ENCODE results near the gene ZBTB17.
"Not testable (repeated sequence)": the region's sequence is repeated elsewhere in the genome, so short reads cannot be mapped to it uniquely, and the experiment has no call there.

ZBTB17 gene

DNA sequence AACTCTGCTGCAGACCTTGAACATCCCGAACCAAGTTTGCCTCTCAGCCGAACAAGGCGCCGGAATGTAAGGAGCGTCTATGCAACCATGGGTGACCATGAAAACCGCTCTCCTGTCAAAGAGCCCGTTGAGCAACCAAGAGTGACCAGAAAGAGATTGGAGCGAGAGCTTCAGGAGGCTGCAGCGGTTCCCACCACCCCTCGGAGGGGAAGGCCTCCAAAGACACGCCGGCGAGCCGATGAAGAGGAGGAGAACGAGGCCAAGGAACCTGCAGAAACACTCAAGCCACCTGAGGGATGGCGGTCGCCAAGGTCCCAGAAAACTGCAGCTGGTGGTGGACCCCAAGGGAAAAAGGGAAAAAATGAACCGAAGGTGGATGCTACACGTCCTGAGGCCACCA is 44.0 kb downstream of the ZBTB17 start:
- no peak for DNase-seq

DNA sequence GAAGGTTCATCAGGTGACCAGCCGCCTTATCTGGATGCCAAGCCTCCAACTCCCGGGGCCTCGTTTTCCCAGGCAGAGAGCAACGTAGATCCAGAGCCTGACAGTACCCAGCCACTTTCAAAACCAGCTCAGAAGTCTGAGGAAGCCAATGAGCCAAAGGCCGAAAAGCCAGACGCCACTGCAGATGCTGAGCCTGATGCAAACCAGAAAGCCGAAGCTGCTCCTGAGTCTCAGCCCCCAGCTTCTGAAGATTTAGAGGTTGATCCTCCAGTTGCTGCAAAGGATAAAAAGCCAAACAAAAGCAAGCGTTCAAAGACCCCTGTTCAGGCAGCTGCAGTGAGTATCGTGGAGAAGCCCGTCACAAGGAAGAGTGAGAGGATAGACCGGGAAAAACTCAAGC is 44.5 kb downstream of the ZBTB17 start:
- no peak for DNase-seq

DNA sequence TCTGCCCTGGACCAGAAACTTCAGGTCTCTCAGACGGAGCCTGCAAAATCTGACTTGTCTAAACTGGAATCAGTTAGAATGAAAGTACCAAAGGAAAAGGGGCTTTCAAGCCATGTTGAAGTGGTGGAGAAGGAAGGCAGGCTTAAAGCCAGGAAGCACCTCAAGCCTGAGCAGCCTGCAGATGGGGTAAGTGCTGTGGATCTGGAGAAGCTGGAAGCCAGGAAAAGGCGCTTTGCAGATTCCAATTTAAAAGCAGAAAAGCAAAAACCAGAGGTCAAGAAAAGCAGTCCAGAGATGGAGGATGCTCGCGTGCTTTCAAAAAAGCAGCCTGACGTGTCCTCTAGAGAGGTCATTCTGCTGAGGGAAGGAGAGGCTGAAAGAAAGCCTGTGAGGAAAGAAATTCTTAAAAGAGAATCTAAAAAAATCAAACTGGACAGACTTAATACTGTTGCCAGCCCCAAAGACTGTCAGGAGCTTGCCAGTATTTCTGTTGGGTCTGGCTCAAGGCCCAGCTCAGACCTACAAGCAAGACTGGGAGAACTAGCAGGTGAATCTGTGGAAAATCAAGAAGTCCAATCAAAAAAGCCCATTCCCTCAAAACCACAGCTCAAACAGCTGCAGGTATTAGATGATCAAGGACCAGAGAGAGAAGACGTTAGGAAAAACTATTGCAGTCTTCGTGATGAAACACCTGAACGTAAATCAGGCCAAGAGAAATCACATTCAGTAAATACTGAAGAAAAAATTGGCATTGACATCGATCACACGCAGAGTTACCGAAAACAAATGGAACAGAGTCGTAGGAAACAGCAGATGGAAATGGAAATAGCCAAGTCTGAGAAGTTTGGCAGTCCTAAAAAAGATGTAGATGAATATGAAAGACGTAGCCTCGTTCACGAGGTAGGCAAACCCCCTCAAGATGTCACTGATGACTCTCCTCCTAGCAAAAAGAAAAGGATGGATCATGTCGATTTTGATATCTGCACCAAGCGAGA is 46.6 kb downstream of the ZBTB17 start:
- DNase-seq = no peak

DNA sequence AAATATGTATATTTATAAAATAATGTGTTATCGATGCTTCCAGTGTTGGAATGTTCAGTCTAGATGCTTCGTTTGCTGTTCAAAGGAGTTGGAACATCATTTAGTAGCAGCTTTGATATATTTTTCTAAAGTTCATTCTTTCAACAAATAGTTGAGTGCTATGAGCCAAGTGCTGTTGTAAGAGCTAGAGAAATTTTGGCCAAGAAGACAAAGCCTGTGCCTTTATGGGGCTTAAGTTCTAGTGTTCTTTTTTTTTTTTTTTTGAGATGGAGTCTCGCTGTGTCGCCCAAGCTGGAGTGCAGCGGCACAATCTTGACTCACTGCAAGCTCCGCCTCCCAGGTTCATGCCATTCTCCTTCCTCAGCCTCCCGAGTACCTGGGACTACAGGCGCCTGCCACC is 49.5 kb downstream of the ZBTB17 start:
- not testable (repeated sequence) for DNase-seq

DNA sequence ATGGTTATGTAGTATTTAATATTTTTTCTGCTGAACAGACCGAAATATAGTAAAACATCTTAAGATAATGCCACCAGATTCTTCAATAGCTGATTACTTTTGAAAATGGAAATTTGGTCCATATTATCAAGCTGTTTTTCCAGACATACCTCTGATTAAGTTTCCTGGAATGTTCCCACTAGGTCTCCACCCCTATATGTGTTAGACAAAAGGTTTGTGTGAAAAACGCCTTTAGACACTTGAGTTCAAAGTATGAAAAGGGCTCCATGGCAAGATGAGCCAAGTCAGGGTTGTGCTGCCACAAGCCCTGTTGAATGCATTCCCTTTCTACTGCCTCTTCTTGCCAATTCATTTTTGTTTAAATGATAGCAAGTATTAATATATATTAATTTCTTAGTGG is 52.7 kb downstream of the ZBTB17 start:
- DNase-seq = no peak

DNA sequence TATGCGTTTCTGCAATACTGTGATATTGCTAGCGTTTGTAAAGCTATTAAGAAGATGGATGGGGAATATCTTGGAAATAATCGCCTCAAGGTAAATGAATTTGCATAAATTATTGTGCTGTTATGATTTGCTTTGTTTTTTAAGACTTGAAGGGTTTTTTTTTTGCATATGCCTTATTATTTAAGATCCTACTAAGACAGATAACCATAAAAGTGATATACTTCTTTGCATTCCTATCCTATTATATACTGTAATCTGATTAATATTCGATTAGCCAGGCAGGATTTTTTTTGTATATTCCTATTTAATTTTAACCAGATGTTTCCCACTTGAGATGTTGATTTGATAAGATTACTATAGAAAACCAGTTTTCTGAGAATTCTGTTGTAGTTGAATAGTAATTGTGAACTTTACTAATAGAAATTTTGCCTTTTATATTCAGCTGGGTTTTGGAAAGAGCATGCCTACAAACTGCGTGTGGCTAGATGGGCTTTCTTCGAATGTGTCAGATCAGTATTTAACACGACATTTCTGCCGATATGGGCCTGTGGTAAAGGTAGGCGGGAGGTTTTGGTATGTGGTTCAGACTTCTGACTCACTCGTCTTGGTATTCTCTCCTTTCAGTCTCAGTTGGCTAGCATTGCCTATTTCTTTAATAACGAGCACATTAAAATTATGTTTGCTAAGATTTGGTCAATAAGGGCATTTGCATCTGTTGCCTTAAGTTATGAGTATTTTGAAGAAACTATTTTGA is 56.8 kb downstream of the ZBTB17 start:
- DNase-seq = no peak

DNA sequence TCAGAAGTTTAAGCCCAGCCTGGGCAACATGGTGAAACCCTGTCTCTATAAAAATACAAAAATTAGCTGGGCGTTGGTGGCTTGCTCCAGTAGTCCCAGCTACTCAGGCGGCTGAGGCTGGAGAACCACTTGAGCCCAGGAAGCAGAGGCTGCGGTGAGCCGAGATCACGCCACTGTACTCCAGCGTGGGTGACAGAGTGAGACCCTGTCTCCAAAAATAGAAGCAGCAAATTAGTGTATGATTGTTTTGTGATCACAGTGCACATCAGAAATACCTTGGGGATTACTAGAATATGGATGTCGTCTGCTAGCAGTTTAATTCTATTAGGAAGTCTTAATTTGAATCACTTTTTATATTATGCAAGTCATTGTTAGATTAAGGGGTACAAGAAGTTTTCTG is 59.0 kb downstream of the ZBTB17 start:
- DNase-seq = no peak

DNA sequence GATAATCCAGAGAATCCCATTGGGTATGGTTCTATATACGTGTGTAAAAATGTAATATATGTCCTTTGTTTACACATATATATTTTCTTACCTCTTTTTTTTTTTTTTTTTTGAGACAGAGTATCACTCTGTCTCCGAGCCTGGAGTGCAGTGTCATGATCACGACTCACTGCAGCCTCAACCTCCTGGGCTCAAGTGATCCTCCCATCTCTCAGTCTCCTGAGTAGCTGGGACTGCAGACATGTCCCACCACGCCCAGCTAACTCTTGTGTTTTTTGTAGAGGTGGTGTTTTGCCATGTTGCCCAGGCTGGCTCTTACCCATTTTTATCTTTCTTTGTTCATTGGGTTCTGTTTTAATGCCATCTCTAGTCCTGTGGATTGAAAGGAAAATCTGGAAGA is 59.5 kb downstream of the ZBTB17 start:
- no peak for DNase-seq

DNA sequence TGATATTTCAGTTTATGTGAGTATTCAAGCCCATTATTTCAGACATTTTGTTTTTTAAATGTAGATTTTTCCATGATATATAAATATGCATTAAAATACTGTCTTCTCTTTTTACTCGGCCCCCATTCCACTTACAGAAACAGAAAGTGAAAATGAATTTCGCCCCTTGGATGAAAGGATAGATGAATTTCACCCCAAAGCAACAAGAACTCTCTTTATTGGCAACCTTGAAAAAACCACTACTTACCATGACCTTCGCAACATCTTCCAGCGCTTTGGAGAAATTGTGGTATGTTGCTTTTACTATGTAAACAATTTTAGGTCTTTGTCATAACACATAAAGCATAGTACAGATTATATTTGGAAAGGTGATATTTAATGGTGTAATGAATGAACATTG is 59.9 kb downstream of the ZBTB17 start:
- no peak for DNase-seq

DNA sequence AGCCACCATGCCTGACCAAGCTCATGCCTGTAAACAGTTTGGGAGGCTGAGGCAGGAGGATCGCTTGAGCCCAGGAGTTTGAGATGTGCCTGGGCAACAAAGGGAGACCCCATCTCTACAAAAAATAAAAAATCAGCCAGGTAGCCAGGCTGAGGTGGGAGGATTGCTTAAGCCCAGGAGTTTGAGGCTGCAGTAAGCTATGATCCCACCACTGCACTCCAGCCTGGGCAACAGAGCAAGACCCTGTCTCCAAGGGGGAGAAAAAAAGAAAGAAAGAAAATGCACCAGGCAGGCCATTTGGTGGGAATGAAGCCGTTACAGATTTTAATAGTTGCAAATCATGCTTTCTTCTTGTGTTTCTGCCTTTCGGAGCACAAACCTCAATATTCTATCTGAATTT is 62.3 kb downstream of the ZBTB17 start:
- DNase-seq = not testable (repeated sequence)

DNA sequence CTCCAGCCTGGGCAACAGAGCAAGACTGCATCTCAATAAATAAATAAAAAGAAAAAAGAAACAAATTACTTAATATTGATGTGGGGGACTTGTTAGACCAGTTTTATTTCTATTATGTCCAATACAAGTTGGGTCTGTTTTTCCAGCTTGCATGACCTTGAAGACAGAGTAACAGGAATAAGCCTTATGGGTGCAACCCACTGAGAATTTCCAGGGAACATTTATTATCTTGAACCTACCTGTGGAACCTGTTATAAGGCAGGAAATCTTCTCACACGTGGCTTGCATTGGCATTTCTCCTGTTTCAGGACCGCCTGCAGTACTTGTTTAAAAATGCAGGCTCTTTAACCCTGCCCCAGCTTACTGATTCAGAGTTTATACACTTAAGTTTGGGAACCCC is 64.0 kb downstream of the ZBTB17 start:
- no peak for DNase-seq

DNA sequence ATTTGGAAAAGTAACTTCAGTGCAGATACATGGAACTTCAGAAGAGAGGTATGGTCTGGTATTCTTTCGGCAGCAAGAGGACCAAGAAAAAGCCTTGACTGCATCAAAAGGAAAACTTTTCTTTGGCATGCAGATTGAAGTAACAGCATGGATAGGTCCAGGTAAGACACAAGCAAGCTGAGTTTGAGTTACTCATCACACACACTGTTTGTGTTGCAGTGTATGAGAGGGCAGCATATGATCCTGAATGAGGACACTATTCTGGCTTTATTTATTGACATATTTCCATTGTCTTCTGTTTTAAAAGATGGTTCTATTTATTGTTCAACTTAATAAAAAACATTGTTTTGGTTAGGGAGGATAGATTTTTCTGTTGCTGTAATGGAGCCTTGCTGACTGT is 64.8 kb downstream of the ZBTB17 start:
- DNase-seq = no peak

DNA sequence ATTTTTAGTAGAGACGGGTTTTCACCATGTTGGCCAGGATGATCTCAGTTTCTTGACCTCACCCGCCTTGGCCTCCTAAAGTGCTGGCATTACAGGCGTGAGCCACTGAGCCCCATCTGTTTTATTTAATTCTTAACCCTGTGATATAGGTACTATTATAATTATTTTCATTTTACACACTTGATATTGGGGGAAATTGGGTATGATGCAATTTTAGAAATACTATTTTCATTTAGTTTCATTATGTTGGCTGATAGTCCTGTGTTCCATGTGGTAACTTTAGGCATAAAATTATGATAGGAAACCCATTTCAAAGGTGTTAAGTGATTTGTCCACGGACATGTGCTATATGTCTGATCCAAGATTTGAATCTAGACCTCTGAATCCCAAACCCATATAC is 67.3 kb downstream of the ZBTB17 start:
- no peak for DNase-seq

DNA sequence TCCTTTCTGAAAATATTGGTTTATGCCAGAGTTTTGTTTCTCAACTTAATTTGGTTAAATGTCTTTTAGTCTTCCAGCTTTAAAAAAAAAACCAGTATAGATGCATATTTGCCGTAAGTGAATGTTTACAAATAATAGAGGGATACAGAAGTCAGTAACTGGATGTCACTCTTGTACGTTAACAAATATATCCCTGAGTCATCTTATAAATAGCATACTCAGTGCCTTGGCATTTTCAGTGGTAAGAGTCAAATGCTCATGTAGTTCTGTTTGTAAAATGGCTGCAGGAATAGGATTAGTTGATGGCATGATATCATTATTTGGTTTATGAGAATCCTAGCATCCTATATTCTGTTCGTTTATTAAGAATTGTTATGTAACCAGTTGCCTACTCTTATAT is 73.0 kb downstream of the ZBTB17 start:
- no peak for DNase-seq

DNA sequence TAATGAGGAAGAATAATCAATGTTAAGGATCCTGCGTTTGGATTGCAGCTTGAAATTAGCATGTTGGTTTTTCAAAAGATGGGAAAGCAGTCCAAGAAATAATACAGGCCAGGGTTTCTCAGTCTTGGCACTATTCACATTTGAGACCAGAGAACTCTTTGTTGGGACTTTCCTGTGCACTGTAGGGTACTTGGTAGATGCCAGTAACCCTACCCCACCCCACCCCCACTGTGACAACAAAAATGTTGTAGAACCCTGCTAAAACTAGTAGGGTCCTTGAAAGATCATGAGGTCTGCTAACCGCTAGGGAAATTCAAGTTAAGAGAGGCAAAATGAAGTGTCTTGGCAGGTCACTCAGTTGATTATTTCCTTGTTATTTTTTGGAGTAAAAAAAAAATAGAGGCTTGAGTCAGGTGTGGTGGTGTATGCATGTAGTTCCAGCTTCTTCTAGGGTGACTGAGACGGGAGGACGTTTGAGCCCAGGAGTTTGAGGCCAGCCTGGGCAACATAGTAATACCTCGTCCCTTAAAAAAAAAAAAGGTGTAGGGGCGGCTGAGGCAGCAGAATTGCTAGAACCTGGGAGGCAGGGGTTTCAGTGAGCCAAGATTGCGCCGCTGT is 75.1 kb downstream of the ZBTB17 start:
- DNase-seq = no peak

DNA sequence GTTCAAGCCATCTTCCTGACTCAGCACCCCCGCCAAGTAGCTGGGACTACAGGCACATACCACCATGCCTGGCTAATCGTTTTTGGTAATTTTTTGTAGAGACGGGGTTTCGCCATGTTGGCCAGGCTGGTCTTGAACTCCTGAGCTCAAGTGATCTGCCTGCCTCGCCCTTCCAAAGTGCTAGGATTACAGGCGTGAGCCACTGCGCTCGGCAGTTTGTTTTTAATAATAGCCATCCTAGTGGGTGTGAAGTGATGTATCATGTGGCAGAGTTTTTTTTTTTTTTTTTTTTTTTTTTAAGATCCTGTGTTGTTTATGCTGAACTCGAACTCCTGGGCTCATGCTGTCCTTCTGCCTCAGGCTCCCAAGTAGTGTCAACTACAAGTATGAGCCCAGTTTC is 76.6 kb downstream of the ZBTB17 start:
- no peak for DNase-seq

DNA sequence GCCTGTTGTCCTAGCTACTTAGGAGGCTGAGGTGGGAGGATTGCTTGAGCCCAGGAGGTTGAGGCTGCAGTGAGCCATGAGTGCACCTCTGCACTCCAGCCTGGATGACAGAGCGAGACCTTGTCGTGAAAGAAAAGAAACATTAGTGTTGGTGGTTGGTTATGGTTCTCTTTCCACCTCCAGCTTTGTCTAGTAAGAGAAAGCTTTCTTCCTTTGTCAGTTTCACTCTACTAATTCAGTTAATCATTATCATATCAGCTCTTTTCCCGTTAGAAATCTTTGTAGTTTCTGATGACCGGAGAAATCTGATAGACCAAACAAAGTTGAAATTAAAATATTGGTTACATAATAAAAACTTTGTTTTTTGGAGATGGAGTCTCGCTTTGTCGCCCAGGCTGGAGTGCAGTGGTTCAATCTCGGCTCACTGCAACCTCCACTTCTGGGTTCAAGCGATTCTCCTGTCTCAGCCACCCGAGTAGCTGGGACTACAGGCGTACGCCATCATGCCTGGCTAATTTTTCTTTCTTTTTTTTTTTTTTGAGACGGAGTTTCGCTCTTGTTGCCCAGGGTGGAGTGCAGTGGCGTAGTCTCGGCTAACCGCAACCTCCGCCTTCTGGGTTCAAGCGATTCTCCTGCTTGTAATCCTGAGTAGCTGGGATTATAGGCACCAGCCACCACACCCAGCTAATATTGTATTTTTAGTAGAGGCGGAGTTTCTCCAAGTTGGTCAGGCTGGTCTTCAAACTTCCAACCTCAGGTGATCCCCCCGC is 78.9 kb downstream of the ZBTB17 start:
- not testable (repeated sequence) for DNase-seq

DNA sequence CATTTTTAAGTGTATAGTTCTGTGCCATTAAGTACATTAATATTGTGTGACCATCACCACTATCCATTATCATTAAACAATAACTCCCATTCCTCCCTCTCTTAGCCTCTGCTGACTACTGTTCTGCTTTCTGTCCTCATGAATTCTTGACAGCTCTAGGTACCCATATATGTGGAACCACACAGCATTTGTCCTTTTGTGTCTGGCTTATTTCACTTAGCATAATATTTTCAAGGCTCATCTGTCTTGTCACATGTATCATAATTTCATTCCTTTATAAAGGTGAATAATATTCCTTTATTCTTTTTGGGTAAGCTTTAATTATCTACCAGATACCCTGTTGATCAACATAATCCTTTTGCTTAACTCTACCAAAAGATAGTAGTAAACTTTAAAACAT is 80.7 kb downstream of the ZBTB17 start:
- no peak for DNase-seq

DNA sequence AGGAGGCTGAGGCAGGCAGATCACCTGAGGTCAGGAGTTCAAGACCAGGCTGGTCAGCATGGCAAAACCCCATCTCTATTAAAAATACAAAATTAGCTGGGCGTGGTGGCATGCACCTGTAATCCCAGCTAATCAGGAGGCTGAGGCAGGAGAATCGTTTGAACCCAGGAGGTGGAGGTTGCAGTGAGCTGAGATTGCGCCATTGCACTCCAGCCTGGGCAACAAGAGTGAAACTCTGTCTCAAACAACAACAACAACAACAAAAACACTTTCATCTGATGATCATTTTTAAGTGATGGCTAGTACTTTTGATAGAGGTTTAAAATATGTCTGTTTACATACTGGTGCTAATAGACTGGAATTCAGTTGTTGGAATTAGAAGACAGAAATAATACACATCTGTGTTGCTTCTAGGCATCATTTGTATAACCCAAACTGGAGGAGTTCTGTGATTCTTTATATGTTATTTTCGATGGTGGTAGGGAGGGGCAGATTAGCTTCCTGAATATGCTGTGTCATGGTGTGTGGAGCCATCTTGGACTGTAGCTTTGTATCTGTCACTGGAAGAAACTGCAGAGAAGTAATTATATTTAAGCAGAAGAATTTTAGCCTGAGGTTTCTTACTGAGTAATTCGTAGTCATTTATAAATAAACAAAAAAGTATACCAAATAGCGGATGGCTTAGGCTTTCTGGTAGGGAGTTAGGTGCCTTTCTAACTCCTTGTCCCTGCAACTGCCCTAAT is 82.9 kb downstream of the ZBTB17 start:
- DNase-seq = not testable (repeated sequence)
